HL-60 (cell line): ENCODE data around the gene PDE2A.

Source experiments
- GABPA ChIP-seq: IDR thresholded peaks from 2 replicates; pipeline ENCODE4 v1.6.1; 2012; ENCODE audit warnings: low read depth
- POLR2AphosphoS5 ChIP-seq: IDR thresholded peaks from 2 replicates; pipeline ENCODE4 v1.6.1; 2012; ENCODE audit warnings: low read depth
- TF ChIP-seq, protein P1 (sequence below): IDR thresholded peaks from one replicate; pipeline ENCODE4 v1.5.1; 2011; ENCODE audit warnings: low read length, control low read depth, inconsistent platforms; ENCODE audit not compliant: insufficient read depth
- TF ChIP-seq, protein P2 (sequence below): IDR thresholded peaks from 2 replicates; pipeline ENCODE4 v1.6.1; 2012; ENCODE audit warnings: low read depth; ENCODE audit not compliant: insufficient replicate concordance

DNA sequence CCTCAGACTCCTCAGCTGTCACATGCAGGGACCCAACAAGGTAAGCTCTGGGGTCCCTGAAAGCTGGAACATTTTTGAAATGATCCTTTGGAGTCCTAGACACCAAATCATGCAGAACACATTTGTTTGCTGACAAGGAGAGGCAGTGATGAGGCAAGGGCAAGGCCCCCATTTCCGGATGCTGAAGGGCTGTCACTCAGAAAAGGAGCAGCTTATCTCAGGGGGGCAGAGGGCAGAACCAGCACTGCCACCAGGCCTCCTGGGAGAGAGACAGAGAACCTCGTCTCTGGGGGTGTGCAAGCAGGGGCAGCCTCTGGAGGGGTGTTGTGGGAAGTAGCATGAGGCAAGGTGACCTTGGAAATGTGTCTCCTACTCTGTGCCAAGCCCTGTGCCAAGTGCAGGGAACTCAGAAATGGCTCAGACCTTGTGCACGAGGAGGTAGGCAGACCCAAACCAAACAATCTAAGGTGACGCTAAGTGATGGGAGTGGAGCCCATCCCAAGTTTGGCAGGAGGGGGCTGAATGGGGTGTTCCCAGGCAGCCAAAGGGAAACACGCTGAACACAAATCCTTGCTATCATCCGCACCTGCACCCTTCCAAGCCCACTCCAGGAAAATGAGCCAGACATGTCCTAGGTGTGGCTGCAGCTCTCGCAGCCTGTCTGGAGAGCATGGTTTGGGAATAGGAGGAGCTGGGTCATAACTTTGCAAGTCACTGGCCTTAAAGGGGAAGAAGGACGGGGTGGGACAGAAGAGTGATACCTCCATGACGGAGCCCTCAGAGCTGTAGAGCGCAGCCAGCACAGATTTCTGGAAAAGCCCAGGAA is 94.2 kb downstream of the PDE2A start:
- TF ChIP-seq, protein P1, sequence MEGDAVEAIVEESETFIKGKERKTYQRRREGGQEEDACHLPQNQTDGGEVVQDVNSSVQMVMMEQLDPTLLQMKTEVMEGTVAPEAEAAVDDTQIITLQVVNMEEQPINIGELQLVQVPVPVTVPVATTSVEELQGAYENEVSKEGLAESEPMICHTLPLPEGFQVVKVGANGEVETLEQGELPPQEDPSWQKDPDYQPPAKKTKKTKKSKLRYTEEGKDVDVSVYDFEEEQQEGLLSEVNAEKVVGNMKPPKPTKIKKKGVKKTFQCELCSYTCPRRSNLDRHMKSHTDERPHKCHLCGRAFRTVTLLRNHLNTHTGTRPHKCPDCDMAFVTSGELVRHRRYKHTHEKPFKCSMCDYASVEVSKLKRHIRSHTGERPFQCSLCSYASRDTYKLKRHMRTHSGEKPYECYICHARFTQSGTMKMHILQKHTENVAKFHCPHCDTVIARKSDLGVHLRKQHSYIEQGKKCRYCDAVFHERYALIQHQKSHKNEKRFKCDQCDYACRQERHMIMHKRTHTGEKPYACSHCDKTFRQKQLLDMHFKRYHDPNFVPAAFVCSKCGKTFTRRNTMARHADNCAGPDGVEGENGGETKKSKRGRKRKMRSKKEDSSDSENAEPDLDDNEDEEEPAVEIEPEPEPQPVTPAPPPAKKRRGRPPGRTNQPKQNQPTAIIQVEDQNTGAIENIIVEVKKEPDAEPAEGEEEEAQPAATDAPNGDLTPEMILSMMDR, result no peak
- TF ChIP-seq POLR2AphosphoS5 (no peak), GABPA (no peak)
- TF ChIP-seq, protein P2, sequence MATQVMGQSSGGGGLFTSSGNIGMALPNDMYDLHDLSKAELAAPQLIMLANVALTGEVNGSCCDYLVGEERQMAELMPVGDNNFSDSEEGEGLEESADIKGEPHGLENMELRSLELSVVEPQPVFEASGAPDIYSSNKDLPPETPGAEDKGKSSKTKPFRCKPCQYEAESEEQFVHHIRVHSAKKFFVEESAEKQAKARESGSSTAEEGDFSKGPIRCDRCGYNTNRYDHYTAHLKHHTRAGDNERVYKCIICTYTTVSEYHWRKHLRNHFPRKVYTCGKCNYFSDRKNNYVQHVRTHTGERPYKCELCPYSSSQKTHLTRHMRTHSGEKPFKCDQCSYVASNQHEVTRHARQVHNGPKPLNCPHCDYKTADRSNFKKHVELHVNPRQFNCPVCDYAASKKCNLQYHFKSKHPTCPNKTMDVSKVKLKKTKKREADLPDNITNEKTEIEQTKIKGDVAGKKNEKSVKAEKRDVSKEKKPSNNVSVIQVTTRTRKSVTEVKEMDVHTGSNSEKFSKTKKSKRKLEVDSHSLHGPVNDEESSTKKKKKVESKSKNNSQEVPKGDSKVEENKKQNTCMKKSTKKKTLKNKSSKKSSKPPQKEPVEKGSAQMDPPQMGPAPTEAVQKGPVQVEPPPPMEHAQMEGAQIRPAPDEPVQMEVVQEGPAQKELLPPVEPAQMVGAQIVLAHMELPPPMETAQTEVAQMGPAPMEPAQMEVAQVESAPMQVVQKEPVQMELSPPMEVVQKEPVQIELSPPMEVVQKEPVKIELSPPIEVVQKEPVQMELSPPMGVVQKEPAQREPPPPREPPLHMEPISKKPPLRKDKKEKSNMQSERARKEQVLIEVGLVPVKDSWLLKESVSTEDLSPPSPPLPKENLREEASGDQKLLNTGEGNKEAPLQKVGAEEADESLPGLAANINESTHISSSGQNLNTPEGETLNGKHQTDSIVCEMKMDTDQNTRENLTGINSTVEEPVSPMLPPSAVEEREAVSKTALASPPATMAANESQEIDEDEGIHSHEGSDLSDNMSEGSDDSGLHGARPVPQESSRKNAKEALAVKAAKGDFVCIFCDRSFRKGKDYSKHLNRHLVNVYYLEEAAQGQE, result no peak
